RWPE1 (cell line): Measurements from ENCODE around the gene ARMH4.
A peak's percentile ranks its signal among the peaks of the same experiment; 100 is the strongest.

Source experiments
- CTCF ChIA-PET: fragments of 350-600 bp; sonication (Branson Sonifier 250); formaldehyde crosslinking; extraction: SDS; loops from one replicate; lab custom pipeline; 2021; lab: Yijun Ruan, JAX
- POLR2A ChIA-PET: fragments of 400-600 bp; formaldehyde crosslinking; extraction: SDS; loops from one replicate; lab custom pipeline; 2020; ENCODE audit warnings: antibody characterized with exemption; ENCODE audit not compliant: low non-redundant PET; lab: Yijun Ruan, JAX
- DNase-seq: peaks from one replicate; pipeline ENCODE4 v3.0.0; 2012; ENCODE audit warnings: low spot score
- H3K27ac ChIP-seq: fragments of 450-650 bp; 2 replicates; pipeline ENCODE4 v1.5.1; 2017
- TF ChIP-seq, protein P1 (sequence below): fragments of 450-650 bp; conservative IDR thresholded peaks from 2 replicates; pipeline ENCODE4 v1.5.1; 2017; ENCODE audit warnings: low read depth, mild to moderate bottlenecking

Gene ARMH4

DNA sequence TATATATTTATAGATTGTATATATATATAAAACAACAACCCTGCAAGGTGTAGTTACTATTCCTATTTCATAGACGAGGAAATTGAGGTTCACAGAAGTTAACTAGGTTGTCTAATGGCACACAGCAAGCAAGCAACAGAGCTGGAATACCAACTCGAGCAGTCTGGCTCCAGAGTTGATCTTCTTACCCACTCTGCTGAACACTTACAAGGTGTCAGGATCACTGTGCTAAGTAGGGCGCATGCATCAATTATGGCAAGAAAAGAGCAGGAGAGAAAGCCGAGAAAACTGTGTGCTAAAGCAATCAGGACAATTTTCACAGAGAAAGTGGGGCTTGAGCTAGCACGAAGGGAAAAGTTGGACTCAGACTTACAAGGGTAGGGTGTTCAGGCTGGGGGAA, 15.9 kb upstream of the ARMH4 start:
- POLR2A ChIA-PET: no interaction called here
- DNase-seq: no peak
- H3K27ac ChIP-seq: no peak overlapping the region
- CTCF ChIA-PET: no interaction called here
- TF ChIP-seq, protein P1, sequence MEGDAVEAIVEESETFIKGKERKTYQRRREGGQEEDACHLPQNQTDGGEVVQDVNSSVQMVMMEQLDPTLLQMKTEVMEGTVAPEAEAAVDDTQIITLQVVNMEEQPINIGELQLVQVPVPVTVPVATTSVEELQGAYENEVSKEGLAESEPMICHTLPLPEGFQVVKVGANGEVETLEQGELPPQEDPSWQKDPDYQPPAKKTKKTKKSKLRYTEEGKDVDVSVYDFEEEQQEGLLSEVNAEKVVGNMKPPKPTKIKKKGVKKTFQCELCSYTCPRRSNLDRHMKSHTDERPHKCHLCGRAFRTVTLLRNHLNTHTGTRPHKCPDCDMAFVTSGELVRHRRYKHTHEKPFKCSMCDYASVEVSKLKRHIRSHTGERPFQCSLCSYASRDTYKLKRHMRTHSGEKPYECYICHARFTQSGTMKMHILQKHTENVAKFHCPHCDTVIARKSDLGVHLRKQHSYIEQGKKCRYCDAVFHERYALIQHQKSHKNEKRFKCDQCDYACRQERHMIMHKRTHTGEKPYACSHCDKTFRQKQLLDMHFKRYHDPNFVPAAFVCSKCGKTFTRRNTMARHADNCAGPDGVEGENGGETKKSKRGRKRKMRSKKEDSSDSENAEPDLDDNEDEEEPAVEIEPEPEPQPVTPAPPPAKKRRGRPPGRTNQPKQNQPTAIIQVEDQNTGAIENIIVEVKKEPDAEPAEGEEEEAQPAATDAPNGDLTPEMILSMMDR: no peak

DNA sequence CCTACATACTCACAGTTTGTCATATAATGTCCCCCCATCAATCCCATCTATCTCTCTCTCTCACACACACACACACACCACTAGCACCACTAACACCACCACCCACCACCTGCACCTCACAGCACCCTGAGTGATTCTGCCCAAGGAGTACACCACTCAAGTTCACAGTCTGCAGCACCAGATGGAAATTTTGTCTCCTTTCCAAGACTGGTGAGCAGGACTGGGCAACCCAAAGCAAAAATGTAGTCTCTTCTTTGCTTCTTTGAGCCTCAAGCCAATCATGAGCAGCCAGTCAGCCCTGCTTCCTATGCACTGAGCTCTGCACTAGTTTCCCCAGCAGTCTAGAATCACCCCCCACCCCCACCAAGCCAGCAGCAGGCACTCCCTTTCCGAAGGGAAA, 15.0 kb upstream of the ARMH4 start:
- H3K27ac ChIP-seq: no peak overlapping the region
- no peak for DNase-seq
- TF ChIP-seq, protein P1: no peak
- ChIA-PET POLR2A (no interaction called here), CTCF (no interaction called here)

DNA sequence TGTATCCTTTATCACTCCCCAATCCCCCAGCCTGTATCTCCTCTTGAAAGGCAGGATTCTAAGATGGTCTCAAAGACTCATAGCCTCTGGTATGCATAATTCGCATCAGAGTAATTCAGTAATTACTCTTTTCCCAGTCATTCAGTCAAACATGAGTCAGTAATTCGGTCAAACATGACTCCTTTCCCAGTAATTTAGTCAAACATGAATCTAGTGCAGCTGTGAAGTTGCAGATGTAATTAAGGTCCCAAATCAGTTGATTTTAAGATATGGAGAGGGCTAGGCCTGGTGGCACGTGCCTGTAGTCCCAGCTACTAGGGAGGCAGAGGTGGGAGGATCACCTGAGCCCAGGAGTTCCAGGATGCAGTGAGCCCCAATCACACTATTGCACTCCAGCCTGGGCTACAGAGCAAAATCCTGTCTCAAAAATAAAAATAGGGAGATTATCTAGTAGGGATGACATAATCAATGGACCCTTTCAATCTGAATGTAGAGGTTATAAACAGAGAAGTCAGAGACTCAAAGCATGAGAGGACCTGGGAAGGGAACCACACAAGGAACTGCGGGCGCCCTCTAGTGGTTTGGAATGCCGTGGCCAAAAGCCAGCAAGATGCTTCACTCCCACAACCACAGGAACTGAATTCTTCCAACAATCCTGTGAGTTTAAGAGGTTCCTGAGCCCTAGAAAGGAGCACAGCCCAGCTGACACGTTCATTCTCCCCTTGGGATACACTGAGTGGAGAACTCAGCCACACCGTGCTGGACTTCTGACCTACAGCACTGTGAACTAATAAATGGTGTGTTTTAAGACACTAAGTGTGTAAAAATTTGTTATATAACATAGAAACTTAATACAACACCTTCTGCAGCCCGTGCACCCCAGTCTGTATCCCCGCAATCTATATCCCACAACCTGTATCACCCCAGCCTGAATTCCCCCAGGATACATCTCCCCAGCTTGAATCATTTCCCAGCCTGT, 14.3 kb upstream of the ARMH4 start:
- POLR2A ChIA-PET: no interaction called here
- no peak for DNase-seq
- CTCF ChIA-PET: interaction anchor here (1.5 kb wide), 1 partner anchor 58 kb away, joined by 3 read pairs; no protein-coding TSS in a partner anchor
- H3K27ac ChIP-seq: no peak overlapping the region
- TF ChIP-seq, protein P1: peak; percentile 71

DNA sequence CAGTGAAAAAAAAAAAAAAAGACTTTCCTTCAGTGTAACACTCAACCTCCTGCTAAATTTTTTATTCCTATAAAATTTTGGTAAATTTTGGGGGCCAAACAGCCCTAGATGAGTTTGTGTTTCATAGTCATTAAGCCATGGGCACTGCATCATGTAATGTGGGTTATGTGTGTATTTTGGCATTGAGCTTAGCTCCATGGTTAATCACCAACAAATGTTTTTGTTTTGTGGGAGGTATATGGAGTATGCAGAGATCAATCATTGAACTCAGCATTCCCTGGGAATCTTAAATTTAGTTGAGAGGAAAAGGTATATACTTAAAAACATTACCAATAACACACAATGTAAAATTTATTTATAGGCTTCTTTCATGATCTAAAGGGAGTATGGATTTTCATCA, 8.5 kb upstream of the ARMH4 start:
- ChIA-PET POLR2A (no interaction called here), CTCF (interaction anchor here (0.6 kb wide), 1 partner anchor 279 kb away, joined by 9 read pairs; no protein-coding TSS in a partner anchor)
- H3K27ac ChIP-seq: no peak overlapping the region
- DNase-seq: no peak
- TF ChIP-seq, protein P1: no peak

DNA sequence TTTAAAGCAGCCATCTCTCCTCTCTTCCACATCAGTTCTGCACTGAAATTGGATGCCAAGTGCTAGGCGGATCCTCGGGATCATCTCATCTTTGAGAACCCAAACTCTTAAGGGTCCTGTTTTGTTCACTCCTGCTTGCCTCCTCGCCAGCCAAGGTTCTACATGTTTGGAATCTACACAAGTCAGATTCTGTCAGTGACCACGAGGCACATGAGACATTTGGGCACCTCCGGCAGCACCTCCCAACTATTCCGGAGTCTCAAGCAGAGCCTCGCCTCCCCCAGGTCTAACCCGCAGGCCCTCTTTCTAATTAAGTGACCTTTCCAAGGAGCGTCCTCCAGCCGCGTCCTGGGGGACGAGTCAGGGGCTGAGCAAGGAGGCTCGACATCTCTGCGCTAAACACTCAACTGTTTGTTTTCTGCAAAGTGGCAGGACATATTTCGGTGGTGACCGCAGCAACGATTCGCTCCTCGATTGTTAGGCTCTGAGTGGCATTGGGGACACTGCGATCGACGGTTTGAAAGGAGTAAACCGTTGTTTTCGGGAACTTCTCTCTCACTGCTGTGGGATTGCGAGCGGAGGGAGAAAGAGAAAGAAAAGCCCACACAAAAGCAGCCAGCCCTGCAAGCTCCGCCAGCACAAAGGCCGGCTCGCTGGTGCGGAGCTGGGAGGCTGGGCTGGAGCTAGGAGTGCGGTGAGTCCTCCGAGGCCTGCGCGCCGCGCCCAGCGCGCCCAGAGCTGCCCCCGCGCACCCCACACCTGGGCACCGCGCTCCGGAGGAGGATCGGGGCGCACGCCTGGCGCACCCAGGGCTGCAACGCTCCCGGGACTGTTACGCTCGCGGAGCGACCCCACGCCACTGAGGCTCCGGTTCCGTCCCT, 640 bp downstream of the ARMH4 start:
- CTCF ChIA-PET: no interaction called here
- POLR2A ChIA-PET: interaction anchor here (0.6 kb wide), 1 partner anchor 40 kb away, joined by 3 read pairs; no protein-coding TSS in a partner anchor
- TF ChIP-seq, protein P1: no peak
- no peak overlapping the region for H3K27ac ChIP-seq
- no peak for DNase-seq

DNA sequence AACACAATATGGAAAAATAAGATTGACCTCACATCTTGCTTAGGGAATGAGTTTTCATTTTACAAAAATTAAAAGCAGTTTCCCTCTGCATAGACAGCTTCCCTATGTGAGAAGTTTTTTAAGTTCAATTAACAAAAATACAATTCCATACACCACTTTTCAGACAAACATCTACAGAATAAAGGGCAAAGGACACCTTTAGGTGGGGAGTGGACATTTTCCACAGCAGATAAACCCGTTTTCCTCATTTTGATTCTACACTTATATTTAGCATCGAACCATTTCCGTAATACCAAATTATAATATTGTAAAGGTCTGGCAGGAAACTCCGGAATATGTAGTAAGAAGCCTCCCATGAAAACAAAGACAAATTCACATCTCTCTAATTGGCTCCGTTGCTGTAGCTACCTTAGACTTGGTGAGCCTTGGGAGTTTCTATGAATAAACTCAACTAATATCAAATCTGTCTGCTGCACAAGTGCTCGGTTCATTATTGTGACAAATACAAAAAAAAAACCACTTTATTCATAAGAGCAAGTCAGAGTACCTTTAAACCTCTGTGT, 1.7 kb downstream of the ARMH4 start:
- POLR2A ChIA-PET: no interaction called here
- no peak overlapping the region for H3K27ac ChIP-seq
- DNase-seq: no peak
- TF ChIP-seq, protein P1: no peak
- CTCF ChIA-PET: no interaction called here
